SK-N-SH (cell line): ENCODE measurements around the gene RGS4. TPM values are rescaled to one million over a fixed set of nuclear protein-coding genes. Genes with fewer than 3 reads are reported as not detected.

Experiments
- CTCF ChIA-PET: fragments of 300-600, 350-600 bp; formaldehyde crosslinking; extraction: SDS; loops from one replicate; lab custom pipeline; 2021; lab: Yijun Ruan, JAX
- POLR2A ChIA-PET: fragments of 350-600 bp; sonication (Branson Sonifier 250); formaldehyde crosslinking; extraction: SDS; loops from one replicate; lab custom pipeline; 2020; ENCODE audit warnings: antibody characterized with exemption, inconsistent platforms; lab: Yijun Ruan, JAX
- DNase-seq: peaks from one replicate; pipeline ENCODE4 v3.0.0; 2012
- H2AFZ ChIP-seq: fragments of 200-600 bp; sonication (generic); 2 replicates; pipeline ENCODE4 v1.8.1; 2016; ENCODE audit warnings: antibody characterized with exemption, mild to moderate bottlenecking, low read depth
- H3F3A ChIP-seq: fragments of 200-600 bp; sonication (generic); replicated peaks from 2 replicates; pipeline ENCODE3; 2016; ENCODE audit warnings: antibody characterized with exemption, mild to moderate bottlenecking; ENCODE audit not compliant: insufficient read depth
- H3K27ac ChIP-seq, 2 experiments: fragments of 200-500 bp in 1 of 2; fragments of 200-600 bp in 1 of 2; sonication (Bioruptor generic) in 1 of 2; sonication (generic), shearing (Covaris generic) in 1 of 2; 2 replicates each; pipeline versions ENCODE4 v1.5.1 to v1.6.1; 2014 to 2016; ENCODE audit warnings: low read depth in 2 of 2, inconsistent platforms in 1 of 2, low read length in 1 of 2, mild to moderate bottlenecking in 1 of 2, mixed read lengths in 1 of 2
- H3K27me3 ChIP-seq: fragments of 200-600 bp; sonication (generic), shearing (Covaris generic); 2 replicates; pipeline ENCODE4 v1.6.1; 2016; ENCODE audit warnings: mixed run types; ENCODE audit not compliant: insufficient read depth
- H3K36me3 ChIP-seq, 2 experiments: fragments of 200-500 bp in 1 of 2; fragments of 200-600 bp in 1 of 2; sonication (Bioruptor generic) in 1 of 2; sonication (generic) in 1 of 2; replicated peaks in 1 of 2; 2 replicates each; pipeline versions ENCODE3 to v1.5.1; 2014 to 2016; ENCODE audit warnings: low read length in 1 of 2, mild to moderate bottlenecking in 1 of 2; ENCODE audit not compliant: insufficient read depth in 2 of 2, control insufficient read depth in 1 of 2
- H3K4me1 ChIP-seq, 2 experiments: fragments of 200-500 bp in 1 of 2; fragments of 200-600 bp in 1 of 2; sonication (Bioruptor generic) in 1 of 2; sonication (generic), shearing (Covaris generic) in 1 of 2; 2 replicates each; pipeline versions ENCODE4 v1.5.1 to v1.6.1; 2014 to 2016; ENCODE audit warnings: low read depth in 1 of 2, low read length in 1 of 2, mixed run types in 1 of 2; ENCODE audit not compliant: insufficient read depth in 2 of 2, control insufficient read depth in 1 of 2
- H3K4me2 ChIP-seq: fragments of 200-600 bp; sonication (generic), shearing (Covaris generic); 2 replicates; pipeline ENCODE4 v1.6.1; 2017; ENCODE audit warnings: mixed run types
- H3K4me3 ChIP-seq, 2 experiments: fragments of 200-500 bp in 1 of 2; fragments of 200-600 bp in 1 of 2; sonication (Bioruptor generic) in 1 of 2; sonication (generic), shearing (Covaris generic) in 1 of 2; 2 replicates each; pipeline versions ENCODE4 v1.5.1 to v1.8.1; 2014 to 2016; ENCODE audit warnings: low read depth in 2 of 2, inconsistent platforms in 1 of 2, low read length in 1 of 2, mild to moderate bottlenecking in 1 of 2, mixed read lengths in 1 of 2, moderate library complexity in 1 of 2
- H3K79me2 ChIP-seq: fragments of 200-600 bp; sonication (generic); 2 replicates; pipeline ENCODE4 v1.8.1; 2017; ENCODE audit warnings: mild to moderate bottlenecking; ENCODE audit not compliant: insufficient read depth
- H3K9ac ChIP-seq: fragments of 200-600 bp; sonication (generic); 2 replicates; pipeline ENCODE4 v1.6.1; 2017; ENCODE audit warnings: mixed run types
- H3K9me2 ChIP-seq: fragments of 200-600 bp; sonication (generic); 2 replicates; pipeline ENCODE4 v1.6.1; 2017; ENCODE audit warnings: mixed run types
- H3K9me3 ChIP-seq: fragments of 200-600 bp; sonication (generic); 2 replicates; pipeline ENCODE4 v1.6.1; 2017; ENCODE audit warnings: mixed run types, mild to moderate bottlenecking, moderate library complexity
- H4K20me1 ChIP-seq: fragments of 200-600 bp; sonication (generic); 2 replicates; pipeline ENCODE4 v1.6.1; 2017; ENCODE audit warnings: mild to moderate bottlenecking, mixed run types; ENCODE audit not compliant: insufficient read depth
- CHD2 ChIP-seq: fragments of 150-350 bp; IDR thresholded peaks from 2 replicates; pipeline ENCODE4 v1.6.1; 2018; ENCODE audit warnings: low read length; ENCODE audit not compliant: partially characterized antibody
- EP300 ChIP-seq, 2 experiments: IDR thresholded peaks; 2 replicates each; pipeline versions ENCODE4 v1.4.0 to v1.6.1; 2012; ENCODE audit warnings: borderline replicate concordance in 1 of 2, low read depth in 1 of 2, low read length in 1 of 2
- EZH2phosphoT487 ChIP-seq: fragments of 200-600 bp; sonication (generic); IDR thresholded peaks from 2 replicates; pipeline ENCODE4 v1.6.1; 2017; ENCODE audit warnings: low read depth, mixed run types, mild to moderate bottlenecking, antibody characterized with exemption, moderate library complexity, borderline replicate concordance
- FOXJ3 ChIP-seq: sonication (generic); formaldehyde crosslinking; IDR thresholded peaks from 2 replicates; pipeline ENCODE4 v1.5.1; 2020; ENCODE audit warnings: mild to moderate bottlenecking, missing genetic modification reagents
- FOXM1 ChIP-seq: IDR thresholded peaks from 2 replicates; pipeline ENCODE4 v1.4.0; 2012; ENCODE audit warnings: low read depth, mild to moderate bottlenecking
- IRF3 ChIP-seq: fragments of 150-350 bp; IDR thresholded peaks from 2 replicates; pipeline ENCODE4 v1.6.1; 2016; ENCODE audit warnings: mild to moderate bottlenecking, low read depth, low read length
- MEF2A ChIP-seq: IDR thresholded peaks from 2 replicates; pipeline ENCODE4 v1.4.0; 2012; ENCODE audit warnings: low read depth, borderline replicate concordance
- NFIC ChIP-seq: IDR thresholded peaks from 2 replicates; pipeline ENCODE4 v1.4.0; 2012; ENCODE audit warnings: borderline replicate concordance
- PBX3 ChIP-seq: IDR thresholded peaks from 2 replicates; pipeline ENCODE4; 2012
- POLR2AphosphoS5 ChIP-seq: IDR thresholded peaks from 2 replicates; pipeline ENCODE4 v1.6.1; 2012; ENCODE audit warnings: low read depth, low read length
- RAD21 ChIP-seq: IDR thresholded peaks from 2 replicates; pipeline ENCODE4 v1.6.1; 2012; ENCODE audit warnings: mild to moderate bottlenecking, low read length
- RCOR1 ChIP-seq: fragments of 150-350 bp; IDR thresholded peaks from 2 replicates; pipeline ENCODE4 v1.6.1; 2017; ENCODE audit warnings: antibody characterized with exemption, low read length
- REST ChIP-seq: IDR thresholded peaks from 2 replicates; pipeline ENCODE4 v1.6.1; 2012; ENCODE audit warnings: mild to moderate bottlenecking, low read depth, low read length, moderate library complexity
- RFX5 ChIP-seq: IDR thresholded peaks from 2 replicates; pipeline ENCODE4 v1.6.1; 2012; ENCODE audit warnings: mild to moderate bottlenecking, improper control_type of control experiment, low read length
- SIN3A ChIP-seq: IDR thresholded peaks from 2 replicates; pipeline ENCODE4 v1.6.1; 2012; ENCODE audit warnings: low read depth, mild to moderate bottlenecking, low read length, moderate library complexity, borderline replicate concordance
- SMC3 ChIP-seq: IDR thresholded peaks from 2 replicates; pipeline ENCODE4 v1.6.1; 2012; ENCODE audit warnings: low read depth, low read length, improper control_type of control experiment
- TCF12 ChIP-seq: IDR thresholded peaks from 2 replicates; pipeline ENCODE4 v1.4.0; 2012
- TEAD4 ChIP-seq: IDR thresholded peaks from 2 replicates; pipeline ENCODE4 v1.4.0; 2012; ENCODE audit warnings: mild to moderate bottlenecking, borderline replicate concordance; ENCODE audit not compliant: insufficient read depth
- USF1 ChIP-seq: IDR thresholded peaks from 2 replicates; pipeline ENCODE4 v1.4.0; 2012; ENCODE audit warnings: low read depth, borderline replicate concordance
- USF2 ChIP-seq: fragments of 150-350 bp; IDR thresholded peaks from 2 replicates; pipeline ENCODE4 v1.6.1; 2017; ENCODE audit warnings: antibody characterized with exemption, low read length, low read depth, borderline replicate concordance
- WGBS: methylation state at CpG from one replicate; pipeline ENCODE4 v1.1.6; 2017; ENCODE audit warnings: low lambda C conversion rate; 5-methylcytosine and 5-hydroxymethylcytosine counted together
- polyA plus RNA-seq, 3 experiments: library from polyadenylated mRNA; depleted of rRNA; stranded (reverse); fragments of >200 nt; gene quantifications; 2 replicates each; pipeline ENCODE4 v1.2.3, GENCODE V29; 2012

Gene RGS4
- polyA plus RNA-seq, 1 of the 3 experiments (the other 2 are of a cell fraction), result 124 TPM

DNA sequence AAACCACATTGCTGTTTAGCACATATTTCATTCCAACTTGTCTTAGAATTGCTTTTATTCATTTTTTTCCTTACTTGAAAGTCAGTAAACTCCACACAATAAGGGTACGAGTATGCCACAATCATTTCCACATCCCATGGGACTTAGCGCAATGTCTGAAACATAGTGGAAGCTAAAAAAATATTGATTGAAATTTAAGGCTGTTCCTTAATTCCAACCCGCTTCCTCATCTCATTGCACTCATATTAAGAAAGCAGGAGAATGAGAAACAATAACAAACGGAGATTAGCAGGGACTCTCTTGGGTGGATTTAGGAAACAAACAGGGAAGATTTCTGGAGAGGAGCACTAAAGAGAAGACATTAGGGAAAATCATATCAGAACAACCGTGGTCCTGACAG is 39.3 kb upstream of the RGS4 start:
- Histone ChIP-seq H3K9ac (no peak overlapping the region), H3K79me2 (no peaks in the 10 kb centered on the region), H3K4me1 (peaks cover 2 to 5% of the 10 kb centered on the region in 2 experiments; a peak in 2 of 4 replicates), H3K4me3 (no peak overlapping the region), H3K4me2 (no peak overlapping the region), H3K36me3 (no peaks in the 10 kb centered on the region), H3K9me2 (no peaks in the 10 kb centered on the region), H3K27ac (no peak overlapping the region), H4K20me1 (no peaks in the 10 kb centered on the region), H3K27me3 (no peaks in the 10 kb centered on the region), H2AFZ (no peak overlapping the region), H3K9me3 (no peaks in the 10 kb centered on the region), H3F3A (peaks cover 12% of the 10 kb centered on the region)
- CTCF ChIA-PET, result interaction anchor here (0.7 kb wide), 1 partner anchor 91 kb away, joined by 3 read pairs; no protein-coding TSS in a partner anchor
- no peak for TF ChIP-seq FOXJ3 (CRISPR knock-in tag)
- TF ChIP-seq REST, result no peak
- no peak for TF ChIP-seq RAD21
- TF ChIP-seq TCF12, result no peak
- TF ChIP-seq SMC3, result no peak
- no peak for TF ChIP-seq RFX5
- no peak for TF ChIP-seq PBX3
- TF ChIP-seq TEAD4, result no peak
- no peak for TF ChIP-seq USF2
- TF ChIP-seq CHD2, result no peak
- TF ChIP-seq POLR2AphosphoS5, result no peak
- no peak for TF ChIP-seq RCOR1
- no peak for TF ChIP-seq FOXM1
- TF ChIP-seq MEF2A, result no peak
- no peak for TF ChIP-seq USF1
- no peak for TF ChIP-seq SIN3A
- TF ChIP-seq EZH2phosphoT487, result no peak
- TF ChIP-seq IRF3, result no peak
- TF ChIP-seq EP300 (IDR thresholded peaks at IDR 0.05; ENCODE audit: borderline replicate concordance in 1 of 2, low read depth in 1 of 2, low read length in 1 of 2), result no peak
- TF ChIP-seq NFIC, result no peak
- POLR2A ChIA-PET, result interaction anchor here (1.6 kb wide), 1 partner anchor 39 kb away, joined by 4 read pairs; no protein-coding TSS in a partner anchor
- WGBS, result 88% methylated on average over 5 of the region's 5 CpGs
- no peak for DNase-seq
